SKM-1 treated with dmso at 0.1 percent for 144 hours (cell line): ENCODE measurements around the gene DSCAML1.

ENCODE experiments used
- DNase-seq: peaks from one replicate; lab custom pipeline; 2025; ENCODE audit not compliant: unreplicated experiment; lab: John Stamatoyannopoulos, UW

The DSCAML1 gene

DNA sequence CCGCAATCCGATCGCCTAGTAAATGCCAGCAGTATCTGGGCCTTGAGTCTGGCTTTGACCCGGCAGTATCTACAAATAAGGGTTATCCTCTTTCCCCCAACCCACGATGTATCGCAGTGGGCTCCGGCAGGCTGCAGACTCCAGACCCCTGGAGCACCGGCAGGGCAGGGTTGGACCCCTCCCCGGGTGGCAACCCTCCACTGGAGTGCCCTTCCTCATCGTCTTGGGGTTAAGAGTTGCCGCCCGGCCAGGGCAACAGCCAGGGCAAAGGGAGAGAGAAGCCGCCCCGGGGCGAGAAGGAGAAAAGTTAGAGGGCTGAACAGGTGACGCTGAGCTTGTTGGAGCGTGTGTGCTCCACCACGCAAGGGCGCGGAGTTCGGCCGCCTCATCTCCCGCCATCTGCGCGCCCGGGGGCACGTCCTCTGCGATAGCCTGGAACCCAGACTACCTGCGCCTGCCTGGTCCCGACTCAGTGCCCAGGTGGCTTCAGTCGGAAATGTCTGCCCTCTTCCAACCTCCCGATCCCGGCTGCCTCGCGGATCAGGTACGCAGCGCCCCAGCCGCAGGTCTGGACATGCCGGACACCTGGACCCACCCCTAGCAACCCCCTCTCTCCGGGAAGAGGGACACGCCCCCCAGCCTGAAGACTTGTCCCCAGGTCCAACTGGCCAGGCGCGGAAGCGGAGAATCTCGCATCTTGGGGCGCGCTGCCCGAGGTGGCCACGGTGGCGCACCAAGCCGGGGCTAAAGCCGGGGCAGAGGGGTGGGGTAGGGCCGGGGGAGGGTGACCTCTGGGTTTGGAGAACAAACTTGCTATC lies 1.2 kb downstream of the DSCAML1 start:
- DNase-seq = no peak

DNA sequence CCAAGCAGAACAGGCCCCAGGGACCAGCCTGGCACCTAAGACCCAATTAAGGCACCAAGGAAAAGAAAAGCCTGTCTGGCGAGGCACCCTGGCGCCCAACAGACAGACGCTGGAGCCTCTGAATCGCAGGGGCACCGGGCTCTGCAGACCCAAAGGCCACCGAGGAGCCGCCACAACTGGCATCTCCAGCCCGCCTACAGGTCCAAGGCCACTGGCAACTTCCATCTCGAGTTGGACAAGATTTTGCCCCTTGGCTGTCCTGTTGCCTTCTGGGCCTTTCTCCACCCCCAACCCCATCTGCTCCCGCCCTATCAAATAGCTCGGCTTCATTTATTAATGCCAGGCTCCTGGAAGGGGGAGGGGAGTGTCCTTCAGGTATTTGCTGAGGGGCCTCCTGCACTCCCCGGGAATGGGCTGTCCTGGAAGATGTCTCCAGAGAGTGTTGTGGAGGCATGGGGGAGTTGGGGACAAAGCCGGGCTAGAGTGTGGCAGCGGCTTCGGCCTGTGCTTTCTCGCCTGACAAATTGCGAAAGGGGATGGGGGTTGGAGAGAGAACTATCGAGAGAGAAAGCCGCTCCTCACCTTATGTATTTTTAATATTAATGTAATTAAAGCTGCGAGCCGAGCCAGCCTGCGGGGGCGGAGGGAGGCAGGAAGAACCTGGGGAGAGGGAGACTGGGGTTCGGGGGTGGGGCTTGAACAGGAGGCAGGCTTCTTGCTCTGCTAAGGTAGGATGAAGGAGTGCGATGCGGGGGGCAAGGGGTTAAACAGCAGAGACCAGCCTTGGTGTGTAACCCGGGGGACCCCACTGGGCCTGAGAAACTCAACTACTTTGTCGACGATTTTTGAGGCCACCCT lies 2.0 kb downstream of the DSCAML1 start:
- DNase-seq = no peak

DNA sequence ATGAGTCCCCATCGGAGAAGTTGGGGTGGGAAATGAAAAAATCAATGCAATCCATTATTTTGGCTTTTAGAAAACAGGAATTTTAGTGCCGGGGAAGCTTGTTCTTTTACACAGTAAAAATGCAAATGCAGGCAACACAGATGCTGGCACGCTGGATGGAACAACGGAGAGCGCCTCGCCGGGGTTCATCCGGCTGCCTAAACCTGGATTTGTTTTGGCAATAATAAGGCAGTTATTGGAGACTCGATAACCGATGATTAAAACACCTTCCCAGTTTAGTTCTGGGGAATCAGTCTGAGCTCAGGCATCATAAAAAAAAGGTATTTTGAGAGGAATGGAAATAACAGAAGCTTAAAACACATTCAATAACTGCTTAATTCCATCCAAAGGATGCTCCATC lies 2.9 kb downstream of the DSCAML1 start:
- DNase-seq = no peak

DNA sequence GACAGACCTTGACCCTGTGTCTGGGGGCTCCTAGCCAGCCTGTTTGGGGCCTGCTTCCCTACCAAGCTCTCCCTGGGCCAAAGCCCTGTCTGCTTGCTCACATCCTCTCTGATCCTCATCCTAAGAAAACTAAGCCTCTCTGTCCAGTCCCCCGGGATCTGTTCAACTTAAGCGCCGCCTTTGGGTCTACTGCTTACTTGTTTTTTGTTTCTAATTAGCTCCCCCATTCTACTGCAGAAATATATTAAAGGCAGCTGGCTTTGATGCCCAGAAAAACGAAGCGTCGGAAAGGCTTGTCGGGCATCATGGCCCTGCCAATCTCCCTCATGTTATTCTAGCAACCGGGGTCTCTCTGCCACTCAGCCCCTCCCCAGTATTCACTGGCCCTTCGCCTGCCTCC lies 3.4 kb downstream of the DSCAML1 start:
- DNase-seq = no peak

DNA sequence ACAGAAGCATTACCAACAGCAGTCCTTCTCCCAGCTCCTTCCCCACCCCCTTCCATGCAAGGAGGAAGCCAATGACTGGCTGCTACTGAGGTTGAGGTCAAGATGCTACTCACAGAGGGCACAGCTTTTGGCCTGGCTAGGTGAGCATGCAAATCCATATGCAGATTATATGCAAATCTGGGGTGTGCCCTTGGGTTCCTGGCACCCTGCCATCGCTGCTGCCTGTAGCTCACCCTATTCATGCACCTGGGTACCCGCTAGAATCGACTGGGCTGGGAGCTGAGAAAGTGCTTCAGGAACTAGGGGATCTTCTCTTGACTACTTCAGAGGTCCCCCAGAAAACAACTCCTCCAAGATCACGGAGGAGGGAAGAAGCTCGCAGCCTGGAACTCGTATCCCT lies 4.0 kb downstream of the DSCAML1 start:
- no peak for DNase-seq

DNA sequence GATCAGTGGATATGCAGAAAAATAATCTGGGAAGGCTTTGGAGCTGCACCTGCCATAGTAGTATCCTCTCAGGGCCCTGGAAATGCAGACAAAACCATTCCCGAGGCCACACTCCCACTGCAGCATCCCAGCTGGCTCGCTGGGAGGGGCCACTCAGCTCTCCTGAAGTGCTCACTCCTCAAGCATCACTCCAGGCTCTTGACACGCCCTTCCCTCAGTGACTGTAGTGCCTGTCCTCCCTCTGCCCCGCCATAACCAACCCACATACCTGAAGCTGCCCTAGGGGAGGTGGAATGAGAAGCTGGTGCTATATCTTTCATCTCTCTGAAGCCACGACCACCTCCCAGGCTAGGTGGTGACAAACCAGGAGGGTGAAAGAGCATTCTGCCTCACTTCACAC lies 4.8 kb downstream of the DSCAML1 start:
- no peak for DNase-seq

DNA sequence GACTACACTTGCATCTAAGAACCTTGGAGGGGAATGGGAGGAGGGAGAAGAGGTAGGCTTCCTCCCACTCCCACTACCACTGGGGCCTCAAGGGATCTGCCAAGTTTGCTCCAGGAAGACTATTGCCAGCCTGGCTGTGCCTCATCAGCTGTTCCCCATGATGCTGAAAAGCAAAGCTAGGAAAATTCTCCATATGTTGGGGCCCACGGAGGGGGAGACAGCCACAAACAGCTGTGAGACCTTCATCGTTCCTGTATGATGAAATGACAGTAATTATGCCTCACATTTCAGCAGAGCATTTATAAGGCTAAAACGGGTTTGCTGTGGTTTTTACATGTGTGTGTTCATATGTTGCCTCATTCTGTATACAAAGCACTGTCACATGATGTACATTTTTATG lies 6.7 kb downstream of the DSCAML1 start:
- no peak for DNase-seq

DNA sequence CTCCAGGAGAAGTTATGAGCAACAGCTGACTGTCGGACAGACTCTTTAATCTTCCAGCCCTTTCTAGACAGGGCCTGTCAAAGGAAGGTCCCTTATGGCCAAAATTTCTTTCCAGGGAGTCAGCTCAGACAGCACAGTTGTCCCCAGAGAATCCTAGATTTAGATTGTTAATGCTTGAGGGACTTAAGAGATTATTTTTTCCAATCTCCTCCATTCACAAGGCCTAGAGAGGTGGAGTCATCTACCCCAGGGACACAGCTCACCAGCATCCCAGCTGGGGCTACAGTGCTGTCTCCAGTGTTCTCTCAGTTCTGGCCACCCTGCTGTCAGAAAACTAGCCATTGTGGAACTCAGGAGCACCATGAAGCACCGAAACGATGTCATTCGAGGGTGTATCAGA lies 7.8 kb downstream of the DSCAML1 start:
- no peak for DNase-seq

DNA sequence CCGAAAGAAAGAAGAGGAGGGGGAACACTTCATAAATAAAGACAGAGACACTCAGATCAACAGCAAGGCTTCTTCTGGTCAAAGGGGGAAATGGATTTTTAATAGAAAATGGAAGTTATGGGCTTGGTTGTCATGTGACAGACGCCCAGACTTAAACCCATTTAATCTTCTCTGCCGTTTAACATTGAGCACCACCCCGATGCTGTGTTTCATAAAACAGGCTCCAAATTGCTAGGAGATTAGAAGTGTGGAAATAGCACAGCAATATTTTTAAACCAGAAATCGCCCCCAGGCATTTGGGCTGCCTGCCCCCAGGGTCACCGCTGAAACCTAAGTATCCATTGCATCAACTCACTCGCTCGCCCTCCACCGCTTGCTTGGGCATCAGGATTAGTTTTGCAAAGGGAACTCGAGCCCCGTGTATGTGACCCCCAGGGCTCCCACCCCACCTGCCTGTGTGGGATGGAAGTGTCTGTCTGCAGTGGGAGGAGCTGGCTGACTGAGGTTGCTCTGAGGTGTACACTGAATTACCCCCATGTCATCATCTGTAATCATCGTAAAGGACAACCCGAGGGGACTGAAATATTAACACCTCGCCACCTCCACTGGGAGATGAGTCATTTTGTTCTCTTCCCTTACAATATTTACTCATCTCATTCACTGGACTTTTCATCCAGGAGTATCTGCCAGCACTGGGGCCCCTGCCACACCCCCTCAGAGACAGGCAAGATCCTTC lies 10.7 kb downstream of the DSCAML1 start:
- DNase-seq = no peak

DNA sequence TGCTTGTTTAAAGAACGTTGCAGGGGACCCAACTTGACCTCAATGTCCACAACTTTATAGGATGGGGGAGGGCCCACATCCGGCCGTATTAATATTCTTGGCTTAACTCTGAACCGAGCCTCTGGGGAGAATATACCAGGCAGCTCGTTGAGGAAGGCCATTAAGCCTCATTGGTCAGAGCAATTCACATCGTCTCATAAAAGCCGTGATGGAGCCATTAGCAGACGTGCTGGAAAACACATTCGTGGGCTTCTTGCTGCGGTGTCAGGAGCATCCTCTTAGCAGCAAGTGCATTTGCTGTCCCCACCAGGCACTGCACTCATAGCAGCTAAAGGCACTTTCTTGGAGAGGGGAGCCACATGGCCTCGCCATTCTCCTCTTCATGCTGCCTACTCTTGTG lies 14.9 kb downstream of the DSCAML1 start:
- DNase-seq = no peak

DNA sequence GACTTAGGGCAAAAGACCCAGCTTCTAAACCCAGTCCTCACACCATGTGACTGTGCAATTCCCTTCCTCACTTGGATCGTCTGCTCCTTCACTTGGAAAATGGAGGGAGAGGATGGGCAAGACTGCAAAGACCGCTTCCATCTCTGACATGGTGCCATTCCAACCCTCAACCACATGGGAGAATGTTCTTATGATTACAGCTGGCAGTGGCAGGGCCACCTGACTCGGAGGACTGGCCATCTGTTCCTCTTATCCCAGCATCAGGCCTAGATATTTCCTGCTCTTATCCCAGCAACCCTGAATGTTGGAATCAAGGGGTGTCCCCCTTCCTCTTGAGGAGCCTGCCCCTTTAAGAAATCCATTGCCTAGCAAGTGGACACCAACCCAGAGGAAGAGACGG lies 15.4 kb downstream of the DSCAML1 start:
- no peak for DNase-seq

DNA sequence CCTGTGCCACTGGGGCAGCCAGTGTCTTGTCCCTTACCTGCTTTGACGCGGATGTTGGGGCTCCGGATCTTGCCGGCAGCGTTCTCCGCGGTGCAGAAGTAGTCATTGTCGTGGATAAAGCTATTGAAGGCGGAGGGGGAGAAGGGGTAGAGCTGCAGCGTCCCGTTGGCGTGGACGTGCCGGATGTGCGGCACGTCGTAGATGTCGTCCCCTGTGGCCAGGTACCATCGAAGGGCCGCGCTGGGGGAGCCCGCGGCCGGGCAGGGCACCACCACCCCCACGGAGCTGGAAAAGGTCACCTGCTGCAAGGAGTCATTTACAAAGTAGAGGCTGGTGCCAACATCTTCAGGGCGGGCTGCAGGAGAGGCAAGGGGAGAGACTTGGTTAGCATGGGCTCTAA lies 16.6 kb downstream of the DSCAML1 start:
- no peak for DNase-seq

DNA sequence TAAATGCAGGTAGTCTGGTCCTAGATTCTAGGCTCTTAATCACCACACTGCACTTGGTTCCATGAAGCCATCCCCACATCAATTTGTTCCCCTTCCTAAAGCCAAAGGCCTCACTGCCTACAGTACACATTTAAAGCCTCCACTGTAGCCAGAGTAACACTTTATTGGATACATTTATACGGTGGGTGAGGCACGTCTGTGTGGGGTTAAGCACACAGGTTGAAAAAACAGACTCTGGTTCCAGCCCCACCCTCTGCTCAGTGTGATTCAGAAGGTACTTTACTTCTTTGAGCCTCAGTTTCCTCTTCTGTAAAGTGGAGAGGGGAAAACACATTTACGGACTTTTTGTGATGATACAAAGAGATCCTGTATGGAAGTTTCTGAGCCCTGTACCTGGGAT lies 22.5 kb downstream of the DSCAML1 start:
- DNase-seq = no peak

DNA sequence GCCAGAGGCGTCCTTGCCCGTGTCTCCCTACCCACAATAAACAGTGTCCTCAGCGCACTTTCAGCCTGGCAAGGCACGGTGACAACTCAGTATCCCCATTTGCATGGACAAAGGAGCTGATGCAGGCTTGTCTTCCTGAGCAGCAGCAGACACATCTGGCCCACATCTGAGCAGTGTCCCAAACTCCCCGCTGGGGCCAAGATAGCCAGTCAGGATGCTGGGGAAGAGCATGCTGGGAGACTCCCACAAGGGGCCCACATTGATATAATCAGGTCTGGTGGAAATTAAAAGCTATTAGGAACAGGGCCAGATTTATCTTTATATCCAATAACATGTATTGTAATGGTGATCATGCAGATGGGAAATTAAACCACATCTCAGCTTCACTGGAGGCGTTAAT lies 24.7 kb downstream of the DSCAML1 start:
- no peak for DNase-seq

DNA sequence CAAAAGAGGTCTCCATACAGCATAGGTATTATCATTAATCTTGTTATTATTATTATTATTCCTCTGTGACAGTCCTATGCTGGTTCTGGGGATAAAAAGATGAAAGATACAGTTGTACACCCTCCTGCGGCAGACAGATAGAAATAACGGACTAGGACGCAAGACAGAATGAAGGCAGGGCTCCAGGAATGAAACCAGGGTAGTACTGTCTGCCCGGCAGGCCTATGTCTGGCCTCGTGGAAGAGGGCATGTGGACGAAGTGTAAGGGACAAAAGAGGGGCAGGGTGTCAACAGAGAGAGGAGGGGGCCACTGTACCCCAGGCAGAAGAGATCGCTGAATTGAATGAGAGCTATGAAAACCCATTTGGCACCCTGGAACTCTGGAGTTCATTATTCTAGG lies 25.2 kb downstream of the DSCAML1 start:
- no peak for DNase-seq

DNA sequence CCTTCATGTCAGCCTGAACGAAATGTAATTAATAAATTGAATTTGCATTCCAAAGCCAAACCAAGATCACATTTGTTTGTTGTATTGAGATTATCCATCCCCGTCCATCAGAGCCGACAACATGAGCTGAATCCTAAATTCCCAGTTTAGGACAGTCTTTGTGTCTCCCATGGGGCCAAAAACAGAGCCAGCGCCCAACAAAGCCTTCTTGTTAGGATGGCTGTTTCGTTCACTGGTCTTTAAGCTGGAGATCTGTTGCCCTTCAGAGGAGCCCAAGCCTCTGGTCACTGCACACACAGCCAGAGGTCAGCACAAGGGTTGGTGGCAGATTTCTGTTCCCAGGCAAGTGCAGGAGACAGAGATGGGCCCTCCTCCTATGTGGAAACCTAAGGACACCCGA lies 25.8 kb downstream of the DSCAML1 start:
- DNase-seq = no peak

DNA sequence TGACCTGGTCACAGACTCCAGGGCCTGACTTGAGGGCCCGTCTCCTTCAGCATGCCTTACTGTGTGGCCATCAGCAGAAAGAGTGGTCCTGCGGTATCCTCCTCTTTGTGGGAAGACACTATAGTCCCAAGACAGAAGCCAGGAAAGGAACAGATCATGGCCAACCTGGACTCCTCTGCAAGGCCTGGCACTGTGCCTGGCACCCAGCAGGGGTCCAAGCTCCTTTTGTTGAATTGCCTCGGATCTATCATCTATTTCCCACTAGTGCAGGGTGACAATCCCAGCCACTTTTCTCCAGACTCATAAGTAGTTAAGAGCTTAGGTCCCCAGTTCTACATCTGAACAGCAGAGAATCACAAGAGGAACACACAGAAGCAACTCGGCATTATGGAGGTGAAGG lies 27.0 kb downstream of the DSCAML1 start:
- DNase-seq = no peak

DNA sequence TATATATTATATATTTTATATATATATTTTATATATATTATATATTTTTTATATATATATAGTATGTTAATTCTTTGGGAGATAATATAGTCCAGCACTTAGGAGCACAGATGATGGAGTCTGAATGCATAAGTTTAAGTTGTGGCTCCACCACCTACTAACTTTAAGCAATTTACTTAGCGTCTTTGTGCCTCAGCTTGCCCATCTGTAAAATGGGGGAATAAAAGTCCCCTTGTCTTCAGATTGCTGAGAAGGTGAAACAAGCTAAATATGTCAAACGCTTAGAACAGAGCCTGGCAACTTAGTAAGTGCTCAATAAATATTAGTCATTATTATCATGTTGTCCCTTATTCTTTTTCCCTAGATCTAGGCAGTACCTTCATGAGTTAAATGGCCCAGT lies 27.5 kb downstream of the DSCAML1 start:
- no peak for DNase-seq

DNA sequence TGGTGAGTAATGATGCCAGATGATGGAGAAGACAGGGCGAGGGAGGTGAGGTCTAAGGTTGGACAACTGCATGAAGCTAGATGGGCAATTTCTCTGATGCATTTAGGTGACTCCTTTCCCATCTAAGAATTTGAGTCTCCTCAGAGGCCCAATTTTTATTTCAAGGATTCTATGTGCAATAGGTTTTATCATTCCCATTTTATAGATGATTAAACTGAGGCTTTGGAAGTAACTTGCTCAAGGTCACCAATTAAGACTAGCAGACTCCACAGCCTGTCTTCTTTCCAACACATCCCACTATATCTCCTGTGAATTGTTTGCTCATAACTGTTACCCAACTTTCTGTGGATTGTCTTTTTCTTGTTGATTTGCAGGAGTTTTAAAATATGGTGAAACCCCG lies 28.5 kb downstream of the DSCAML1 start:
- no peak for DNase-seq

DNA sequence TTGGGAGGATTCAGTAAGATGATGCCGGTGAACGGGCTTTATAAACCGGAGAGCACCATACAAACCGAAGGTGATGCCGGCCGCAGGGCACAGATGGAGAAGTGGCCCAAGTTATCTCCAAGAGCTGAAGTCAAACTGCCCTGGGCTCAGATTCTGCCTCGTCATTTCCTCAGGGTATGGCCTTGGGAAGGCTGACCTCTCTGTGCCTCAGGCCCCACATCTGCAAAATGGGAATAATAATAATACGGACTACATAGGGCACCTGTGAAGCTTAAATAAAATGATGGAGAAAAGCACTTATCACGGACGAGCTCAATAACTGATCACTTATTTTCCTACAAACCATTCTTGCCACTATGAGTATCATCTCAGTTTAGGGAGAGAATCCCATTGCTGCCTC lies 29.9 kb downstream of the DSCAML1 start:
- no peak for DNase-seq

DNA sequence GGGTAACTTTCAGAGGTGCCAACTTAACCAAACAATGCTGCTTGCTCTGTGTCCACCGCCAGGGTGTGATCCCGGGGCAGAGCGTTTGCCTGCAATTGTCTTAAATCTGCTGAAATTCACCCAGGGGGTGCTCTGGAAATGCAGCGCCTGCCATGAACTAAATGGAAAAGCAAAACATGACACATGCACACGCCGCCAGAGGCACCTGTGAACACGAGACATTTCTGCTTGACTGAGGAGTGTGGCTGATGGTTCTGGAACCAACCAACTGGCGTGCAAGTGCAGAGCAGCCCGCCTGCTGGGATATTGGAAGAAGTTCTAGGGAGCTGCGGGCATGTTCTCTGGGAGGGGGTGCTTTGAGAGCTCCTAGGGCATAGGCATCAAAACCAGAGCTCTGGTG lies 30.4 kb downstream of the DSCAML1 start:
- DNase-seq = no peak

DNA sequence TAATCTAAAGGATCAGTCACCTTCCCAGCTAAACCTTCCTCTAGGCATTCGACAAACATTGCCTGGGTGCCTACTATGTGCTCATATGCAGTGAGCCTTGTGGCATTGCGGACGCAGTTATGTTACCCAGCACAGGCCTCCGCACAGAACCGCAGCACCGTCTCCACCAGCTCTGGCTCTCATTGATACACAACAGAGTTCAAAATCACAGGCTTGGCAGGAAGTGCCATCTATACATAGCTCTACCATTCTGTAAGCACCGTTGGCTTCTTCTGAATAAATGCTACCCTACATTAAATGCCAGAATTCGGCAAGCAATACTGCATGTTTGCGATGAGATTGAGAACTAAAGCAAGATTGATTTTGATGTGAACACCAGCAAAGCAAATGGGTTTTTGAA lies 31.0 kb downstream of the DSCAML1 start:
- no peak for DNase-seq
